Caco-2 (cell line): ENCODE results near the gene FLNA. TPM values are rescaled to one million over a fixed set of nuclear protein-coding genes. Genes with fewer than 3 reads are reported as not detected.

Source experiments
- BruUV-seq: library from RNA; stranded (reverse); fragments of 400-500 nt; replicated peaks from 2 replicates; lab custom pipeline; 2021; lab: Mats Ljungman, UMichigan
- CTCF ChIA-PET: fragments of 300-600 bp; sonication (Branson Sonifier 250); formaldehyde crosslinking; loops from one replicate; lab custom pipeline; 2022; ENCODE audit warnings: antibody characterized with exemption; lab: Charles Lee
- POLR2A ChIA-PET: fragments of 300-600 bp; sonication (Branson Sonifier 250); formaldehyde crosslinking; loops from one replicate; lab custom pipeline; 2022; ENCODE audit warnings: antibody characterized with exemption; lab: Charles Lee
- DNase-seq, 2 experiments: peaks; one replicate each; pipeline versions ENCODE4 v3.0.0 to v3.0.0-alpha.2; 2020 to 2022
- H3K27me3 ChIP-seq: replicated peaks from 2 replicates; pipeline ENCODE4 v1.6.0; 2011; ENCODE audit warnings: low read length; ENCODE audit not compliant: control insufficient read depth, insufficient read depth
- H3K36me3 ChIP-seq: 2 replicates; pipeline ENCODE4 v1.5.1; 2011; ENCODE audit warnings: low read length; ENCODE audit not compliant: control insufficient read depth, insufficient read depth
- H3K4me1 ChIP-seq: fragments of 250-450 bp; sonication (Bioruptor Pico); 2 replicates; pipeline ENCODE4 v1.5.1; 2020; ENCODE audit warnings: mild to moderate bottlenecking
- H3K4me3 ChIP-seq: 2 replicates; pipeline ENCODE4 v1.5.1; 2011; ENCODE audit warnings: low read depth, mild to moderate bottlenecking, control low read depth, low read length
- H3K9me3 ChIP-seq: fragments of 250-450 bp; sonication (Bioruptor Pico); 2 replicates; pipeline ENCODE4 v1.5.1; 2020; ENCODE audit warnings: mild to moderate bottlenecking, moderate library complexity
- H3K27ac Mint-ChIP-seq: one replicate; pipeline ENCODE4 v1.8.0; 2022; ENCODE audit warnings: mixed read lengths; ENCODE audit not compliant: unreplicated experiment
- H3K27me3 Mint-ChIP-seq: one replicate; pipeline ENCODE4 v1.8.0; 2022; ENCODE audit warnings: mixed read lengths; ENCODE audit not compliant: insufficient read depth, unreplicated experiment
- H3K36me3 Mint-ChIP-seq: one replicate; pipeline ENCODE4 v1.8.0; 2022; ENCODE audit warnings: mild to moderate bottlenecking, mixed read lengths; ENCODE audit not compliant: insufficient read depth, unreplicated experiment
- H3K4me1 Mint-ChIP-seq: one replicate; pipeline ENCODE4 v1.8.0; 2022; ENCODE audit warnings: low read depth, mixed read lengths; ENCODE audit not compliant: unreplicated experiment
- H3K4me3 Mint-ChIP-seq: one replicate; pipeline ENCODE4 v1.8.0; 2022; ENCODE audit warnings: mild to moderate bottlenecking, moderate library complexity, mixed read lengths; ENCODE audit not compliant: unreplicated experiment
- H3K9me3 Mint-ChIP-seq: one replicate; pipeline ENCODE4 v1.8.0; 2022; ENCODE audit warnings: mixed read lengths; ENCODE audit not compliant: unreplicated experiment
- intact Hi-C: fragments of 100-400 bp; cut with micrococcal nuclease; formaldehyde crosslinking; loops from one replicate; pipeline ENCODE4 v1.10.0; 2022; ENCODE audit not compliant: unreplicated experiment
- total RNA-seq: library from RNA; stranded (reverse); gene quantifications from 2 replicates; pipeline ENCODE4 v1.2.3, GENCODE V29; 2022
- TF ChIP-seq, protein P1 (sequence below), 2 experiments: fragments of 200-600 bp in 1 of 2; IDR thresholded peaks; 1 replicate in 1 of 2; 2 replicates in 1 of 2; pipeline versions ENCODE4 v1.5.1 to v1.8.0; 2011 to 2022; ENCODE audit warnings: antibody characterized with exemption in 1 of 2, control low read depth in 1 of 2, inconsistent platforms in 1 of 2, low read depth in 1 of 2, low read length in 1 of 2, mild to moderate bottlenecking in 1 of 2, moderate library complexity in 1 of 2; ENCODE audit not compliant: insufficient read depth in 1 of 2, severe bottlenecking in 1 of 2, unreplicated experiment in 1 of 2

Gene FLNA
- total RNA-seq, 1 experiment from 2014 or later: 546 TPM

DNA sequence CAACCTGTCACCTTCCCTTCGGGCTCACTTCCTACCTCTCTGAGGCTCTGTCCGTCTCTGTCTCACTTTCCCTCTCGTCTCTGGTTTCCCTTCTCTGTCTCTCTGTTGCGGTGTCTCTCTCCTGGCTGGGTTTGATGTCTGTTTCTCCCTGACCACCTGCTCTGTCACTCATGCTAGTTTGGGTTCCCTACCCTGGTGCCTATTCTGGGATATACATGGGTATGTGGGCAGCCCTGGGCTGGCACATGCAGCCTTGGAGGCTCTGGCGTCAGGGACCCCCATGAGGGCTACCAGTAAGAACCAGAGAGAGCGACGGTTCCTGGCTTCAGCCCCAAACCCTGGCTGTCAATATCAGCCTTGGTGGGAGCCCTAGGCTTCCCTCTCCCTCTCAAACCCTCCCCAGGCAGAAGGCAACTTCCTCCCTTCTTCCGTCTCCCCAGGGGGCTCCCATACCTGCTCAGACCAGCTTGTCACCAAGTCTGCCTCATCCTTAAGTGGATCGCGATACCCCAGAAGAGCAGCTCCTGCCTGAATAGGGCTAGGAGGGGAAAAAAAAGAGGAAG lies 34.3 kb upstream of the FLNA start:
- Mint-ChIP-seq H3K27ac (no peak overlapping the region), H3K4me1 (peaks cover 7% of the 10 kb centered on the region), H3K36me3 (peaks cover 7% of the 10 kb centered on the region), H3K9me3 (no peaks in the 10 kb centered on the region), H3K4me3 (peak overlapping the region; percentile 22), H3K27me3 (no peaks in the 10 kb centered on the region)
- CTCF ChIA-PET: interaction anchor here (0.8 kb wide), 1 partner anchor 82 kb away, joined by 4 read pairs; the partner anchor contains the start of gene SLC10A3
- no peaks in the 10 kb centered on the region for H3K36me3 ChIP-seq
- TF ChIP-seq, protein P1, sequence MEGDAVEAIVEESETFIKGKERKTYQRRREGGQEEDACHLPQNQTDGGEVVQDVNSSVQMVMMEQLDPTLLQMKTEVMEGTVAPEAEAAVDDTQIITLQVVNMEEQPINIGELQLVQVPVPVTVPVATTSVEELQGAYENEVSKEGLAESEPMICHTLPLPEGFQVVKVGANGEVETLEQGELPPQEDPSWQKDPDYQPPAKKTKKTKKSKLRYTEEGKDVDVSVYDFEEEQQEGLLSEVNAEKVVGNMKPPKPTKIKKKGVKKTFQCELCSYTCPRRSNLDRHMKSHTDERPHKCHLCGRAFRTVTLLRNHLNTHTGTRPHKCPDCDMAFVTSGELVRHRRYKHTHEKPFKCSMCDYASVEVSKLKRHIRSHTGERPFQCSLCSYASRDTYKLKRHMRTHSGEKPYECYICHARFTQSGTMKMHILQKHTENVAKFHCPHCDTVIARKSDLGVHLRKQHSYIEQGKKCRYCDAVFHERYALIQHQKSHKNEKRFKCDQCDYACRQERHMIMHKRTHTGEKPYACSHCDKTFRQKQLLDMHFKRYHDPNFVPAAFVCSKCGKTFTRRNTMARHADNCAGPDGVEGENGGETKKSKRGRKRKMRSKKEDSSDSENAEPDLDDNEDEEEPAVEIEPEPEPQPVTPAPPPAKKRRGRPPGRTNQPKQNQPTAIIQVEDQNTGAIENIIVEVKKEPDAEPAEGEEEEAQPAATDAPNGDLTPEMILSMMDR (IDR thresholded peaks at IDR 0.05; ENCODE audit: insufficient read depth in 1 of 2, low read depth in 1 of 2, low read length in 1 of 2, severe bottlenecking in 1 of 2, unreplicated experiment in 1 of 2): no peak
- no peaks in the 10 kb centered on the region for H3K9me3 ChIP-seq
- H3K4me1 ChIP-seq: peaks cover 5% of the 10 kb centered on the region; the same call in 1 of the 2 replicates
- H3K4me3 ChIP-seq: peak overlapping the region; percentile 22
- DNase-seq: no peak
- intact Hi-C loops: no loop called here
- no peaks in the 10 kb centered on the region for H3K27me3 ChIP-seq
- POLR2A ChIA-PET: no interaction called here
- BruUV-seq: no TSS peak

DNA sequence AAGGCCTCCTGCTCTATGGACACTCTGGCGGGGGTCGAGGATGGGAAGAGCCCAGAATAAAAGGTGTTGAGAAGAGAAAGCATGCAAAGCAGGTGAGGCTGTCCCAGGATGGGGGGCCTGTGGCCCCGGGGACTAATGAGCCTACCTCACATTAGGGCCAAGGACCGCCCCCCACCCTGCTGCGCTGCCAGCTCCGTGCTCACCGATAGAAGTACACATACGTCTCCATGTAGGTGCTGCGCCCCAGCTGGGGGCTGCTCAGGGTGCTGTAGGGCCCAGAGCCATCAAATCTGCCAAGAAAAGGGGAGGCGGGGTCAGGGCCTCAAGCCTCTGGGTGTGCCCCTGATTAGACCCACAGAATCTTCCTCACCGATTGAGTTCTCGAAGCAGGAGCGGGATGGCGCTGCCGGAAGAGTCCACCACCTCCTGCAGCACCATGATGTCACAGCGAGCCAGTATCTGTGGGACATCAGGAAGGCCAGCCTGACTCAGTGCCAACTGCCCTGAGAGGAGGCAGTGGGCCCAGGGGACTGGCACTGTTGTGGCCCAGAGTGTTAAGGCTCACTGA lies 30.3 kb upstream of the FLNA start:
- H3K27ac Mint-ChIP-seq: no peak overlapping the region

DNA sequence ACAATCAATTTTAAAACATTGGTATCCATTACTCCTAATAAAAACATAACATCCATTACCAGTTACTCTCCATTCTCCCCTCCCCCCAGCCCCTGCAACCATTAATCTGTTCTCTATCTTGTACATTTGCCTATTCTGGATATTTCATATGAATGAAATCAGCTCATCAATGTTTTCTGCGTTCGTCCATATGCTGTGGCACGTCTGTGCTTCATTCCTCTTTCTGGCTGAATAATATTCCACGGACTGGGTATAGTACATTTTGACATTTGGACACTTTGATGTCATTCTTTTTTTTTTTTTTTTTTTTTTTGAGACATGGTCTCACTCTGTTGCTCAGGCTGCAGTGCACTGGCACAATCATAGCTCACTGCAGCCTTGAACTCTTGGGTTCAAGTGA lies 29.4 kb upstream of the FLNA start:
- H3K4me3 Mint-ChIP-seq: no peak overlapping the region
- no peak for DNase-seq
- POLR2A ChIA-PET: no interaction called here
- no peaks in the 10 kb centered on the region for H3K9me3 Mint-ChIP-seq
- H3K27ac Mint-ChIP-seq: no peak overlapping the region
- CTCF ChIA-PET: interaction anchor here (0.7 kb wide), 1 partner anchor 129 kb away, joined by 4 read pairs; no protein-coding TSS in a partner anchor
- H3K4me1 Mint-ChIP-seq: peaks cover 8% of the 10 kb centered on the region
- H3K27me3 Mint-ChIP-seq: no peaks in the 10 kb centered on the region
- peaks cover 5% of the 10 kb centered on the region for H3K36me3 ChIP-seq
- BruUV-seq: no TSS peak
- no peaks in the 10 kb centered on the region for H3K9me3 ChIP-seq
- TF ChIP-seq, protein P1 (IDR thresholded peaks at IDR 0.05; ENCODE audit: insufficient read depth in 1 of 2, low read depth in 1 of 2, low read length in 1 of 2, severe bottlenecking in 1 of 2, unreplicated experiment in 1 of 2): no peak
- H3K36me3 Mint-ChIP-seq: peaks cover 50% of the 10 kb centered on the region
- intact Hi-C loops: no loop called here
- H3K4me1 ChIP-seq: peaks cover 21% of the 10 kb centered on the region
- H3K27me3 ChIP-seq: no peaks in the 10 kb centered on the region
- no peak overlapping the region for H3K4me3 ChIP-seq

More for the DNA sequence above, 30.3 kb upstream of the FLNA start:
- Histone ChIP-seq H3K4me3 (no peak overlapping the region), H3K9me3 (no peaks in the 10 kb centered on the region), H3K36me3 (peaks cover 3% of the 10 kb centered on the region), H3K27me3 (no peaks in the 10 kb centered on the region), H3K4me1 (peaks cover 22% of the 10 kb centered on the region)
- TF ChIP-seq, protein P1 (IDR thresholded peaks at IDR 0.05; ENCODE audit: insufficient read depth in 1 of 2, low read depth in 1 of 2, low read length in 1 of 2, severe bottlenecking in 1 of 2, unreplicated experiment in 1 of 2): no peak
- DNase-seq: no peak
- Mint-ChIP-seq H3K4me3 (no peak overlapping the region), H3K36me3 (peaks cover 42% of the 10 kb centered on the region), H3K27me3 (no peaks in the 10 kb centered on the region), H3K4me1 (peaks cover 7% of the 10 kb centered on the region), H3K9me3 (no peaks in the 10 kb centered on the region)
- ChIA-PET POLR2A (no interaction called here), CTCF (no interaction called here)
- no TSS peak for BruUV-seq
- intact Hi-C loops: no loop called here
